HG03575 (cell line): Measurements from ENCODE around the gene LSR.

ENCODE experiments used
- ATAC-seq: cut with Tn5 transposase; IDR thresholded peaks from one replicate; pipeline ENCODE4 v1.9.1; 2021; ENCODE audit not compliant: unreplicated experiment, insufficient number of reproducible peaks, low FRiP score; ENCODE audit errors: extremely low read depth

Gene LSR

DNA sequence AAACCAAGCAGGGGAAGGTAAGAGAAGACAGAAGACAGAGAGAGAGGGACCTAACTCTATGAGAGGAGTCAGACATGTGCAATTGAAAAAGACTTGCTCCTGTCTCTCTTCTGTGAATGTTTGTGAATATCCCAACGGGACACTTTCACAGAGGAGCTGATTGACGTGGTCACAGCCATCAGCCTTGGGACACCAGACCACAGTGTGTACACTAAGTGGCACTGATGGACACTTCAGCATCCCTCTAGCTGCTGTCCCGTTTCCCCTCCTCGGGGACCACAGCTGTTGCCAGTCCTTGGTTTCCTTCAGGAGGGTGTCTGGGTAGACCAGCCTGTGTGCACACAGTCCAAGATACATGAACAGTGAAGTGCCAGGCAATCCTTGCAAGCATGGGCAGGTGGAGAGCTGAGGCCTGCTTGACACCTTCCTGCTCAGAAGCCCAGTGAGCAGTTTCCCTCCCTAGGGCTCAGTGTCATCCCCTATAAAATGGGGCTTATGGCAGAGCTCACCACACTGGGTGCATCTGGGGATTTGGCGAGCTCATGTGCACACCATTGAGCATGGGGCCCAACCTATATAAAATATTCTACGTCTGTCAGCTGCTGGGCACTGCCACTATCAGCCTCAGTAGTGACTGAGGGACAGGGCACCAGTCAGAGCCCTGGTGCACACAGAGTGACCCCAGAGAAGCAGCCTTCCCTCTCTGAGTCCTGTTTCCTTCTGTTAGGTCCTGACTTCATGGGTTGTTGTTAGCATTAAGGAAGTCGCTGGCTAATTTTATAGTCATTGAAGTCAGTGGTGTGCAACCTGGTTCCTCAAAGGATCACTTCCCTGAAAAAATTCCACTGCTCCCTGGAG is 15.7 kb downstream of the LSR start:
- no peak for ATAC-seq

DNA sequence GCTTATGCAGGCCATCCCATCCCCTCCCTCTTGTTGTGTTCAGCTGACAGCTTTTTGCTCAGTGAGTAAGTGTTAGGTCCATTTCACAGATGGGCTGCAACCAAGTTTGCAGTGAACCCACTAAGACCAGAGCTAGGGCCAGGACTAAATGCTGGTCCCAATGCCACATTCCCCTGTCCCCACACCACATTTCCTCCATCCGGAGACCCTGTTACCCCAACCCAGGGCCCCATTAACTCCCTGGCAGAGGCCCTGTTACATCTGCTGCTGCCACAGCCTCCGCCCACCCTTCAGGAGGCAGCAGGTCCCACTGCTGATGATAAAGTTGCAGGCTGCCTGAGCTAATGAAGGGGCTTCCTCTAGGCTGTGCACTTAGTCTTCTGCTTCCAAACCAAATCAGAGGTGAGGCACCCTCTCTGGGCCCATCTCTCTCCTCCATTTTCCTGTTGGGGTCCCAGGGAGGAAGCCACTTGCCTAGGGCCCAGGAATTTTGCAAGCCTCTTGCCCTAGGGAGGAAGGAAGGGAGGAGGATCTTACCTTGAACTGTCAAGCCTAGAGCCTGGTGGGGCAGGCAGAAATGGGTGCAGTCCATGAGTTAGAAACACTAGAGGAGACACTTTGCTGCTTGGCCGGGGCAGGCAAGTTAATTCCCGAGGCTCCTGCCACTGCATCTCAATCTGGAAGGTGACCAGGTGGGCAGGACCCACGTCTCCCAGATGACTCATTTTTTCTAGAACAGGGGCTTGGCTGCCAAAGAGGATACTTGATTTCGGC is 16.5 kb downstream of the LSR start:
- no peak for ATAC-seq

GRCh38 chr19:35265900-35266519 is 17.2 kb downstream of the LSR start:
- no peak for ATAC-seq

DNA sequence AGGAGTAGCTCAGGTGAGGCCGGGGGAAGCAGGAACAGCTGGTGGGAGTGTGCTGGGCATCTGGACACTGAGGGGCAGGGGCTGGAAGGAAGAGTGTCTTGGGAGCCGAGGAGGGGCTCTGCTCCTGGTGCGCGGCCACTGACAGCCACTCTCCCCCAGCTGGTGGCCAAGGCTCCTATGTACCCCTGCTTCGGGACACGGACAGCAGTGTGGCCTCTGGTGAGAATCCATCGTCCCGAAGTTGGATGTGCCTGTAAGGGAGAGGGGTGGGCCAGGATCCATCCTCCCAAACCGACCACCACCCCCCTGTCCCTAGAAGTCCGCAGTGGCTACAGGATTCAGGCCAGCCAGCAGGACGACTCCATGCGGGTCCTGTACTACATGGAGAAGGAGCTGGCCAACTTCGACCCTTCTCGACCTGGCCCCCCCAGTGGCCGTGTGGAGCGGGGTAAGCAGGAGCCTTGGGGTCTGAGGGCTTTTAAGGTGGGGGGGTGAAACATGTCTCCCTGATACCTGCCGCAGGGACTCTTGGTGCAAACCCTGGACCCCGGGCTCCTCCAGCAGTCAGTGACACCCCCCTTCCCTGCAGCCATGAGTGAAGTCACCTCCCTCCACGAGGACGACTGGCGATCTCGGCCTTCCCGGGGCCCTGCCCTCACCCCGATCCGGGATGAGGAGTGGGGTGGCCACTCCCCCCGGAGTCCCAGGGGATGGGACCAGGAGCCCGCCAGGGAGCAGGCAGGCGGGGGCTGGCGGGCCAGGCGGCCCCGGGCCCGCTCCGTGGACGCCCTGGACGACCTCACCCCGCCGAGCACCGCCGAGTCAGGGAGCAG is 17.9 kb downstream of the LSR start:
- ATAC-seq: no peak

DNA sequence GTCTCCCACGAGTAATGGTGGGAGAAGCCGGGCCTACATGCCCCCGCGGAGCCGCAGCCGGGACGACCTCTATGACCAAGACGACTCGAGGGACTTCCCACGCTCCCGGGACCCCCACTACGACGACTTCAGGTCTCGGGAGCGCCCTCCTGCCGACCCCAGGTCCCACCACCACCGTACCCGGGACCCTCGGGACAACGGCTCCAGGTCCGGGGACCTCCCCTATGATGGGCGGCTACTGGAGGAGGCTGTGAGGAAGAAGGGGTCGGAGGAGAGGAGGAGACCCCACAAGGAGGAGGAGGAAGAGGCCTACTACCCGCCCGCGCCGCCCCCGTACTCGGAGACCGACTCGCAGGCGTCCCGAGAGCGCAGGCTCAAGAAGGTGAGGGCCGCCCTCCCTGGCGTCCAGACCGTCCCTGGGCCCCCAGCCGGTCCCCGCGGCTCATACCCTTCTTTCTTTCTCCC is 18.6 kb downstream of the LSR start:
- no peak for ATAC-seq

DNA sequence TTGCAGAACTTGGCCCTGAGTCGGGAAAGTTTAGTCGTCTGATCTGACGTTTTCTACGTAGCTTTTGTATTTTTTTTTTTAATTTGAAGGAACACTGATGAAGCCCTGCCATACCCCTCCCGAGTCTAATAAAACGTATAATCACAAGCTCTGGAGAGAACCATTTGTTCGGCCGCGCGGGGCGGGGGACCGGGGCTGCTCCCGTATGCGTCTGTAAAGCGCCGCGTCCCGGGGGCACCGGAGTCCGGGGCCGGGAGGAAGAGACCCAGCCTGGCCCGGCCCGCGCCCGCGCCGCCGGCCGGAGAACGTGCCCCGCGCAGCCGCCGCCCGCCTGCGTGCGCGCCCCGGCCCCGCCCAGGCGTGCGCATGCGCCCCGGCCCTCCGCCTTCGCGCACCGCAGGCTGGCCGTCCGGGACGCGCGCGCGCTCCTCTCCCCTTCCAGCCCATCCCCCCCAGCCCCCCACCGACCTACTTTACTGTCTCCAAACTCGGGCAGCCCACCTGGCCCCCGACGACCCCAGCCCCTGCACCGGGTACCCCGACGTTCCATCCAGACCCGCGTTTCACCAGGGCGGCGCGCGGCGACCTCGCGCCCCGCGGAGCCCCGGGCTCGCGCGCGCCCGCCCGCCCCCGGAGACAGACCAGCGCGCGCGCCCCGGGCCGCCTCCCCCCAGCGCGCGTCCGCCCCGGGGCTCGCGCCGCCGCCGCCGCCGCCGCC is 19.2 kb downstream of the LSR start:
- no peak for ATAC-seq

DNA sequence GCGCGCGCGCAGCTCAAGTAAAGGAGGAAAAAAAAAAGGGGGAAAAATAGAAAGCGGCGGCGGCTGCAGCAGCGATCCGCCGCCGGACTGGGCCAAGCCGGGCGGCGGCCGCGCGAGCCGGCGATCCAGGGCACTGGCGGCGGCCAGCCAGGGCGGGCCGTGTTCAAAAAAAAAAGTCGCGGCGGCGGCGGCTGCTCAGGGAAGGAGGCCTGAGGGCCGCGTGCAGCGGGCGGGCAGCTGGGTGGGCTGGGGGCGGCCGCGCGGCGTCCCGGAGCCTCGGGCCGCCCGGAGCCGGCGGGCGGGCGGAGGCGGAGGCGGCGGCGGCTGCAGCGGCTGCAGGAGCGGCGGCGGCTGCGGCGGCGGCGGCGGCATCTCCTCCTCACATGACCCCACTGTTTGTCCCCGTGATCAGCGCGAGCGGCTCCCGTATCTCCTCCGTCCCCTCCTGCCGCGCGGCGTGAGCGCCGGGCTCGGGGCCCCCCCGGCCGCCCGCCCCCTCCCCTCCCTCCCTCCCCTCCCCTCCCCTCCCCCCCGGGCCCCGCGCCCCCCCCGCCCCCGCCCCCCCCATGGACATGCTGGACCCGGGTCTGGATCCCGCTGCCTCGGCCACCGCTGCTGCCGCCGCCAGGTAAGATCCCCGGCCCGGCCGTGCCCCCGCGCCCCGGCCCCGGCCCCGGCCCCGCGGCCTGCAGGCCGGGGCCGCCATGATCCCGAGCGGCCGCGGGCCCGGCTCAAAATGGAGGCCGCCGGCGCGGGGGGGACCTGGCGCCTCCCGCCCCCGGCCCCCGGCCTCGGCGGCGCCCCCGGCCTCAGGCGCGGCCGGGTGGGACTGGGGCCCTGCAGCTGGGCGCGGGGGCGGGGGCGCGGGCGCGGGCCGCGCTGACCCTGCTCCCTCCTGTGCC is 20.0 kb downstream of the LSR start, which contains the start of gene USF2:
Gene USF2 (plus strand): TSS at position 427 of the 902 bp plus-strand sequence. CDS start 140 bp downstream, at position 567.
- ATAC-seq: no peak

DNA sequence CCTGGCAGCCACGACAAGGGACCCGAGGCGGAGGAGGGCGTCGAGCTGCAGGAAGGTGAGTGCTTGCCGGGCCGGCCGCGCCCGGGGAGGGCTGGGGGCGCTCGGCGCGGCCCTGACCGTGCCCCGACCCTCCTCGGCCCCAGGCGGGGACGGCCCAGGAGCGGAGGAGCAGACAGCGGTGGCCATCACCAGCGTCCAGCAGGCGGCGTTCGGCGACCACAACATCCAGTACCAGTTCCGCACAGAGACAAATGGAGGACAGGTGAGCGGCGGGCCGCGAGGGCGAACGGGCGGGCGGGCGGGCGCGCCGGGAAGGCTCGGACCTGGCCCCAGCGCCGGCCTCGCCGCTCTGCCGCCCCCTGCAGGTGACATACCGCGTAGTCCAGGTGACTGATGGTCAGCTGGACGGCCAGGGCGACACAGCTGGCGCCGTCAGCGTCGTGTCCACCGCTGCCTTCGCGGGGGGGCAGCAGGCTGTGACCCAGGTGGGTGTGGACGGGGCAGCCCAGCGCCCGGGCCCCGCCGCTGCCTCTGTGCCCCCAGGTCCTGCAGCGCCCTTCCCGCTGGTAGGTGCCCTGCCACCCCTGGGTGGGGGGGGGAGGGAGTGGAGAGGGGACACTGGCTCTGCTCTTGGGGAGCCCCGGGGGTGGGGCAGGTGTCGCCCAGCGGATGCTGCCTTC is 20.8 kb downstream of the LSR start:
- no peak for ATAC-seq

- no peak for ATAC-seq
Measured at GRCh38 chr19:35270381-35270811, 21.6 kb downstream of the LSR start.

GRCh38 chr19:35271546-35271945 is 22.7 kb downstream of the LSR start:
- no peak for ATAC-seq

DNA sequence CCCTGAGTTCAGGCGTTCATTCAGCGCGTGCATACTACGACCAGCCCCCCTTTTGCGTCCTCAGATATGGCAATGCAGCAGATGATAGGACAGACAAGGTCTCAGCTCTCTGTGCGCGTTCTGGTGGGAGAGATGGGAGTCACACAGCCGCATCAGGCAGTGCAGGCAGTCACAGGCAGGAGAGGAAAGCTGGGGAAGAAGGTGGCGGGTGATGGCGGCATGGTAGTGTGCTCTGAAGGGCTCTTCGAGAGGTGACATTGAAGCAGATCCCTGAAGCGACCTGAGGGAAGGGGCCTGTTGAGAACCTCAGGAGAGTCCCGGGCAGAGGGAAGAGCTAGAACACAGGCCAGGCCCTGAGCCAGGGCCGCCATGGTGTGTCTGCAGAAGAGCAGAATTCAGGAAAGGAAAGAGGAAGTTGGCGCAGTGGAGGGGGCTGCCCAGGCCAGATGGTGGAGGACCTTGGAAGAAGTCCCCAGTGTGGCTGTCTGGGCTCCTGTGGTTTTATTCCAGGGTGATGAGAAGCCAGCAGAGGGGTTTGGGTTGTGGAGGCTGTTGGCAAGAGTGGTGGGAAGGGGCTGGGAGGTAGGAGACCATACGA is 23.4 kb downstream of the LSR start:
- ATAC-seq: no peak

- ATAC-seq: no peak
Measured at GRCh38 chr19:35272954-35273649, 24.3 kb downstream of the LSR start.

DNA sequence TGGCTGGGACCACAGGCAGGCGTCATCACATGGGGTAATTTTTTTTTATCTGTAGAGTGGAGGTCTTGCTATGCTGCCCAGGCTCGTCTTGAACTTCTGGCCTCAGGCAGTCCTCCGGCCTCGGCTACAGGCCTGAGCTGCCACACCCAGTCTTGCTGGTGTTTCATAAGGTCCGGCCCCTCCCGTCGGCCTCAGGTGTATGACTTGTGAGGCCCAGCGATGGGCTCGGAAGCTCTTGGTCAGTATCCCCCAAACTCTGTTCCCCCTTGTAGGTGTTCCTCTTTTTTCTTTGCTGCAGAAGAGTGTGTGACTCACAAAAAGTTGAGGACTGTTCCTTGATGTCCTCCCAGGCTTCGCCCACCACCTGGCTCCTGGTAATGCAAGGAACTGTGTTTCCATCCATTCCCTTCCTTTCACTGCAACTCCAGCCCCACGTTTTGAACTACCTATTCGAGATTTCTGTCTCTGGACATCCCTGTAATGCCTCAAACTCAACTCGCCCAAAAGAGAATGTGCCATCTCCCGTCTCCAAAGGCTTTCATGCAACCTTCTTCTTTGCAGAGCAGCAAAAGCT is 25.0 kb downstream of the LSR start:
- no peak for ATAC-seq

DNA sequence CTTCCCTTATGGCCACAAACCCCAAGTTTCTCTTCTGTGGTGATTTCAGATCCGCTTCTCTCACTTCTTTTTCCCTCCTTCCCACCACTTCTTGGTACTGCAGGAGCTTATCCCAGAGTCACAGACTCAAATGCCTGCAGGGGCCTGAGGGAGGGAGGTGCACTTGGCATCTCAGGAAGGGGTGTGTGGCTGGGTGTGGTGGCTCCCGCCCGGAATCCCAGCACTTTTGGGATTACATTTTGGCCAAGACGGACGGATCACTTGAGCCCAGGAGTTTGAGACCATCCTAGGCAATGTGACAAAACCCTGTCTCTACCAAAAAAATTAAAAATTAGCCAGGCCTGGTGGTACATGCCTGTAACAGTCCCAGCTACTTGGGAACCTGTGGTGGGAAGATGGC is 25.5 kb downstream of the LSR start:
- no peak for ATAC-seq

GRCh38 chr19:35276706-35277281 is 28.0 kb downstream of the LSR start:
- ATAC-seq: no peak
